ENCODE measurements around the gene PRR32. TPM values are rescaled to one million over a fixed set of nuclear protein-coding genes. Genes with fewer than 3 reads are reported as not detected.

Gene PRR32
- total RNA-seq, 4 donors from 2014 or later, result not detected

DNA sequence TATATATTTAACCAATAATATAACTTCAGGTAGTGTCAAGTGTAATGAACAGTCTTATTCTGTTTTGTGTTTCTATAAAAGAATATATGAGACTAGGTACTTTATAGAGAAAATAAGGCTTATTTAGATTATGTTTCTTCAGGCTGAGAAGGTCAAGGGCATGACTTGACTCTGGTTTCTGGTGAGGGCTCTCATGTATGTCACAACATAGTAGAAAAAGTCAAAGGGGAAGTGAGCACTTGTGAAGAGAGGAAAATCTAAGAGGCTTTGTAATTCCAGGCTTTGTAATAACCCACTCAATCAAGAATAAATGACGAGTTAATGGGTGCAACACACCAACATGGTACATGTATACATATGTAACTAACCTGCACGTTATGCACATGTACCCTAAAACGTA is 27.6 kb downstream of the PRR32 start:
- 47 to 59% methylated on average over 3 of the region's 3 CpGs for WGBS, 2 donors (ENCODE audit: low coverage in 1 of 2)
- intact Hi-C loops (cut with DNase I; ENCODE audit: low total_unique reads) (no loop called here), in situ Hi-C loops (cut with MboI; ENCODE audit: low pct_ligation_motif_present in 1 of 4, low pct_unique_long_range_greater_than_20kb in 1 of 4, low sequenced_read_pairs in 3 of 4) (no loop called here)
- H3K9me3 ChIP-seq, result no peaks in the 10 kb centered on the region
- H3K4me1 ChIP-seq, result no peaks in the 10 kb centered on the region
- H3K4me3 ChIP-seq, result no peak overlapping the region
- DNase-seq, result no peak
- H3K27ac ChIP-seq, result no peak overlapping the region
- no peaks in the 10 kb centered on the region for H3K36me3 ChIP-seq
- TF ChIP-seq POLR2A (IDR thresholded peaks at IDR 0.05) (no peak), POLR2AphosphoS5 (IDR thresholded peaks at IDR 0.05) (no peak), EP300 (IDR thresholded peaks at IDR 0.05; ENCODE audit: low read depth) (no peak)
- TF ChIP-seq, protein P1, sequence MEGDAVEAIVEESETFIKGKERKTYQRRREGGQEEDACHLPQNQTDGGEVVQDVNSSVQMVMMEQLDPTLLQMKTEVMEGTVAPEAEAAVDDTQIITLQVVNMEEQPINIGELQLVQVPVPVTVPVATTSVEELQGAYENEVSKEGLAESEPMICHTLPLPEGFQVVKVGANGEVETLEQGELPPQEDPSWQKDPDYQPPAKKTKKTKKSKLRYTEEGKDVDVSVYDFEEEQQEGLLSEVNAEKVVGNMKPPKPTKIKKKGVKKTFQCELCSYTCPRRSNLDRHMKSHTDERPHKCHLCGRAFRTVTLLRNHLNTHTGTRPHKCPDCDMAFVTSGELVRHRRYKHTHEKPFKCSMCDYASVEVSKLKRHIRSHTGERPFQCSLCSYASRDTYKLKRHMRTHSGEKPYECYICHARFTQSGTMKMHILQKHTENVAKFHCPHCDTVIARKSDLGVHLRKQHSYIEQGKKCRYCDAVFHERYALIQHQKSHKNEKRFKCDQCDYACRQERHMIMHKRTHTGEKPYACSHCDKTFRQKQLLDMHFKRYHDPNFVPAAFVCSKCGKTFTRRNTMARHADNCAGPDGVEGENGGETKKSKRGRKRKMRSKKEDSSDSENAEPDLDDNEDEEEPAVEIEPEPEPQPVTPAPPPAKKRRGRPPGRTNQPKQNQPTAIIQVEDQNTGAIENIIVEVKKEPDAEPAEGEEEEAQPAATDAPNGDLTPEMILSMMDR (IDR thresholded peaks at IDR 0.05), result no peak
- H3K27me3 ChIP-seq, result no peaks in the 10 kb centered on the region

DNA sequence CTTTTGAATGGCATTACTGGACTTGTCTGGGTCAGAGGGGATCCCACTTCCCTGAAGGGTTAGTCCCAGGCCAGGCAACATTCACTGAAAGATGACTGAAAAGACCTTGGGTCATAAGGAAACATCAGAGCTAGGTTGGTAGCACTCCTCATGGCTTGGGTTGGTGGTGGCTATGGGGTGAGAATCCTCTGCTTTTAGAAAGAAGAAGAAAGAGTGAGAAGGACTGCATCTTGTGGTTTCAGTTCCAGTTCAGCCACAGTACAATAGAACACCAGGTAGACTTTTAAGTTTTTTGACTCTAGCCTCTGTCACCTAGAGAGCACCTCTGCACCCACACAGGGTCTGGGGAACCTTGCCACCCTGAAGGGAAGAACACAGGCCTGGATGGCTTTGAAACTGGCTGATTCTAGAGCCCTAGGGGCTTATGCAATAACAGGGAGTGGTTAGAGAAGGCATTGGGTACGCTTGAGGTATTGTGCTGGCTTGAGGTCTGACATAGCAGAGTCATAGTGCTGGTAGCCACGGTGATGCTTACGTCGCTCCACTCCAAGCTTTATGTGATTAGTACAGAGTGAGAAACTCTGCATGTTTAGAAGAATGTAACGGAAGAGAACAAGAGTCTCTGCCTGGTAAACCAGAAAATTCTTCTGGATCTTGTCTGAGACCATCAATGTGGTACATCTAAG is 36.5 kb downstream of the PRR32 start:
- no peaks in the 10 kb centered on the region for H3K4me1 ChIP-seq
- H3K27ac ChIP-seq, result no peak overlapping the region
- no peak overlapping the region for H3K4me3 ChIP-seq
- intact Hi-C loops (cut with DNase I; ENCODE audit: low total_unique reads) (no loop called here), in situ Hi-C loops (cut with MboI; ENCODE audit: low pct_ligation_motif_present in 1 of 4, low pct_unique_long_range_greater_than_20kb in 1 of 4, low sequenced_read_pairs in 3 of 4) (no loop called here)
- DNase-seq, result no peak
- H3K9me3 ChIP-seq, result no peaks in the 10 kb centered on the region
- no peaks in the 10 kb centered on the region for H3K36me3 ChIP-seq
- WGBS, 2 donors (ENCODE audit: low coverage in 1 of 2), result 80% methylated on average over 5 of the region's 5 CpGs; no CpG with 5 or more reads in 1 of the 2 donors
- no peaks in the 10 kb centered on the region for H3K27me3 ChIP-seq
- no peak for TF ChIP-seq EP300 (IDR thresholded peaks at IDR 0.05; ENCODE audit: low read depth)
- TF ChIP-seq, protein P1 (IDR thresholded peaks at IDR 0.05), result no peak
- no peak for TF ChIP-seq POLR2AphosphoS5 (IDR thresholded peaks at IDR 0.05)
- TF ChIP-seq POLR2A (IDR thresholded peaks at IDR 0.05), result no peak

Measured in transverse colon (tissue), 4 donors.